Activated CD8-positive, alpha-beta T cell treated with anti-CD3 and anti-CD28 coated beads for 36 hours (primary cell): ENCODE measurements around the gene RNF220. TPM values are rescaled to one million over a fixed set of nuclear protein-coding genes. Genes with fewer than 3 reads are reported as not detected.

Experiments
- ATAC-seq: fragments of 200-7000 bp; cut with Tn5 transposase; one replicate; pipeline ENCODE4 v1.10.0; 2021; ENCODE audit warnings: mild to moderate bottlenecking, moderate library complexity
- CTCF ChIA-PET: fragments of 350-600 bp; sonication (Branson Sonifier 250); formaldehyde crosslinking; loops from one replicate; lab custom pipeline; 2021; ENCODE audit warnings: antibody characterized with exemption; lab: Charles Lee
- POLR2A ChIA-PET: fragments of 350-600 bp; sonication (Branson Sonifier 250); formaldehyde crosslinking; loops from one replicate; lab custom pipeline; 2021; ENCODE audit warnings: antibody characterized with exemption; lab: Charles Lee
- DNase-seq: peaks from one replicate; pipeline ENCODE4 v3.0.0-alpha.2; 2020
- H3K27ac Mint-ChIP-seq: one replicate; pipeline ENCODE4 v1.8.0; 2021; ENCODE audit warnings: mild to moderate bottlenecking, mixed read lengths
- H3K27me3 Mint-ChIP-seq: one replicate; pipeline ENCODE4 v1.8.0; 2021; ENCODE audit warnings: mixed read lengths
- H3K36me3 Mint-ChIP-seq: one replicate; pipeline ENCODE4 v1.8.0; 2021; ENCODE audit warnings: low read depth, mixed read lengths
- H3K4me1 Mint-ChIP-seq: one replicate; pipeline ENCODE4 v1.8.0; 2021; ENCODE audit warnings: low read depth, mixed read lengths
- H3K4me3 Mint-ChIP-seq: one replicate; pipeline ENCODE4 v1.8.0; 2021; ENCODE audit warnings: mild to moderate bottlenecking, moderate library complexity, mixed read lengths
- H3K9me3 Mint-ChIP-seq: one replicate; pipeline ENCODE4 v1.8.0; 2021; ENCODE audit warnings: mixed read lengths
- intact Hi-C: fragments of 100-400 bp; cut with micrococcal nuclease; formaldehyde crosslinking; loops from one replicate; pipeline ENCODE4 v1.10.0; 2022
- total RNA-seq, 2 experiments: library from RNA; stranded (reverse); gene quantifications; one replicate each; pipeline ENCODE4 v1.2.3, GENCODE V29; 2021
- TF ChIP-seq, protein P1 (sequence below): fragments of 200-600 bp; IDR thresholded peaks from one replicate; pipeline ENCODE4 v1.8.0; 2022; ENCODE audit warnings: antibody characterized with exemption, mild to moderate bottlenecking

Gene RNF220
- total RNA-seq, 2 experiments from 2014 or later, result 71.9 to 79.1 TPM

DNA sequence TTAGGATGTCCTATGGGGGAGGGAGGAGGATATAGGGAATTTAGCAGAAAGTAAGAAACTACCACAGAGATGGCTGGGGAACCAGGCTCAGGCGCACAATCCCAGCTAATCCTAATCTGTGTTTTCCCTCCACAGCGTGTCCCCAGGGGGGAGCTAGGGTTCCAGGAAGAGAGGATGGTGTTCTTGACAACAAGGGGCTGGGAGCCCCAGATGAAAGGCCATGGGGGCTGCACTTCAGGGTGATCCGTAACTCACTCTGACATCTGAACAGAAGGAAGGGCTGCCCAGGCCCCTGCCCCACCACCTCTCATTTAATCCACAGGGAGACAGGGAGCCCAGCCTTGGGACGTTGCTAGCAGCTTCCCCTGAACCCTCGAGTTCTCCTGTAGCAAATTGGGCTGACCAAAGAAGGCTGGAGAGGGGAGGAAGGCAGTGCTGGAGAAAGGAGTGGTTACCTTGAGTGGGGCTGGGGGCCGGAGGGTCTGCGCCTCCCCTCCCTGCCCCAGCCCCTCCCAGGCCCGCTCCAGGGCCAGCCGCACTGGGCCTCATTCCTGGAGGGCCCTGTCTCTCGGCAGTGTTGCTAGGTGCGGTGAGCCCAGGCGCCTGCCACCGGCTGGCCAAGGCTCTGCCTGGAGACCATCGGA lies 137.5 kb downstream of the RNF220 start:
- Mint-ChIP-seq H3K36me3 (no peaks in the 10 kb centered on the region), H3K27ac (no peak overlapping the region), H3K27me3 (peaks cover 8% of the 10 kb centered on the region), H3K4me1 (no peaks in the 10 kb centered on the region), H3K4me3 (no peak overlapping the region), H3K9me3 (no peaks in the 10 kb centered on the region)
- ChIA-PET CTCF (no interaction called here), POLR2A (interaction anchor here (1.6 kb wide), 1 partner anchor 10 kb away, joined by 6 read pairs; no protein-coding TSS in a partner anchor)
- intact Hi-C loops, result no loop called here
- no peak for DNase-seq
- TF ChIP-seq, protein P1, sequence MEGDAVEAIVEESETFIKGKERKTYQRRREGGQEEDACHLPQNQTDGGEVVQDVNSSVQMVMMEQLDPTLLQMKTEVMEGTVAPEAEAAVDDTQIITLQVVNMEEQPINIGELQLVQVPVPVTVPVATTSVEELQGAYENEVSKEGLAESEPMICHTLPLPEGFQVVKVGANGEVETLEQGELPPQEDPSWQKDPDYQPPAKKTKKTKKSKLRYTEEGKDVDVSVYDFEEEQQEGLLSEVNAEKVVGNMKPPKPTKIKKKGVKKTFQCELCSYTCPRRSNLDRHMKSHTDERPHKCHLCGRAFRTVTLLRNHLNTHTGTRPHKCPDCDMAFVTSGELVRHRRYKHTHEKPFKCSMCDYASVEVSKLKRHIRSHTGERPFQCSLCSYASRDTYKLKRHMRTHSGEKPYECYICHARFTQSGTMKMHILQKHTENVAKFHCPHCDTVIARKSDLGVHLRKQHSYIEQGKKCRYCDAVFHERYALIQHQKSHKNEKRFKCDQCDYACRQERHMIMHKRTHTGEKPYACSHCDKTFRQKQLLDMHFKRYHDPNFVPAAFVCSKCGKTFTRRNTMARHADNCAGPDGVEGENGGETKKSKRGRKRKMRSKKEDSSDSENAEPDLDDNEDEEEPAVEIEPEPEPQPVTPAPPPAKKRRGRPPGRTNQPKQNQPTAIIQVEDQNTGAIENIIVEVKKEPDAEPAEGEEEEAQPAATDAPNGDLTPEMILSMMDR, result no peak
- ATAC-seq, result no peak

DNA sequence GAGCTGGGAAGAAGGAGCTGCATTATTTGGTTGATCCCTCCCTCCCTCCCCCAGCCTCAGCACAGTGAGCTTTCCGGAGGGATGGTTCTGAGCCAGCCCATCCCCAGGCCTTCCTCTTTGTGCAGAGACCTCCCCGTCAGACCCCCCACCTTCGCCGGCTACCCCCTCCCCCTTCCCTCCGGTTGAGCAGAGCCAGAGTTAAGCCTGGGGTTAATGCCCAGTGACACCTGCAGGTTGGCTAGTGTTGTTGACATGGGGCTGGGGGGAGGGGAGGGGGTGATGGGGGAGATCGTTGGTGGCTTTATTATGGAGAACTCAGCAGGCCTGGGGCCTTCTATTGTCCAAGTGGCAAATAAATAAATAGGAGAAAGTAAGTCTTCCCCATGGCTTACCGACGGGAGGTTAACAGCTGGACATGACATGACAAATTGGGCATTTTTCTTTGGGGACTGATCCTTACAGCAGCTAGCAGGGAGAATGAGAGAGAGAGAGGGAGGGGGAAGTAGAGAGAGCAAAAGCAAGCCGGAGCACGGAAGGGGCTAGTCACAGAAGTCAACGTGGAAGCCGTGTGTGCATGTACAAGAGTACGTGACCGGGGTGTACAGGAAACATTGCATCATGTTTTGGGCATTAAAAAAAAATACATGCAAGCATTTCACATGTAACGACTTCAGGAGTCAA lies 138.1 kb downstream of the RNF220 start:
- DNase-seq (peak; percentile 9), ATAC-seq (no peak)
- H3K4me1 Mint-ChIP-seq, result no peaks in the 10 kb centered on the region
- H3K27ac Mint-ChIP-seq, result no peak overlapping the region
- H3K27me3 Mint-ChIP-seq, result peaks cover 8% of the 10 kb centered on the region
- POLR2A ChIA-PET, result interaction anchor here (1.6 kb wide), 1 partner anchor 11 kb away, joined by 6 read pairs; no protein-coding TSS in a partner anchor
- TF ChIP-seq, protein P1, result no peak
- H3K9me3 Mint-ChIP-seq, result no peaks in the 10 kb centered on the region
- no peaks in the 10 kb centered on the region for H3K36me3 Mint-ChIP-seq
- intact Hi-C loops, result no loop called here
- H3K4me3 Mint-ChIP-seq, result no peak overlapping the region
- CTCF ChIA-PET, result no interaction called here

DNA sequence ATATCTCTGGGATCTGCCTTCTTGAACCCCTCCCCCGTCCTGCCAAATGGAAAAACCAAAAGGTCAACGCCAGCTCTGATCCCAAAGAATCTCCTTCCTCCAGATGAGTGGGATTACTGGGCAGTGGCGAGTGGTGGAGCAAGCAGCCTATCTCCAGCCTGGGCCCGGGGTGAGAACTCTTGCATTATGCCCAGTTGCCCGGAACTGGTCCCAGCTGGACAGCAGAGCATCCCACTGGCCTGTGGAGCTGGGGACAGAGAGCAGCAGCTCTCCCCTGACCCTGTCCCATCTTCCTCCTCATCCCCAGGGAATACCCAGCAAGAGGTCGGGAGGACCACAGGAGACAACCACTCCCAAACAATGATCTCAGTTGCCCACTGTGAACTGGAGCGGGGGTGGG lies 138.7 kb downstream of the RNF220 start:
- Mint-ChIP-seq H3K27me3 (peaks cover 8% of the 10 kb centered on the region), H3K27ac (no peak overlapping the region), H3K4me3 (no peak overlapping the region), H3K9me3 (no peaks in the 10 kb centered on the region), H3K4me1 (no peaks in the 10 kb centered on the region), H3K36me3 (no peaks in the 10 kb centered on the region)
- TF ChIP-seq, protein P1, result no peak
- no peak for ATAC-seq
- no peak for DNase-seq
- intact Hi-C loops, result no loop called here
- ChIA-PET CTCF (no interaction called here), POLR2A (interaction anchor here (1.6 kb wide), 1 partner anchor 12 kb away, joined by 6 read pairs; no protein-coding TSS in a partner anchor)

DNA sequence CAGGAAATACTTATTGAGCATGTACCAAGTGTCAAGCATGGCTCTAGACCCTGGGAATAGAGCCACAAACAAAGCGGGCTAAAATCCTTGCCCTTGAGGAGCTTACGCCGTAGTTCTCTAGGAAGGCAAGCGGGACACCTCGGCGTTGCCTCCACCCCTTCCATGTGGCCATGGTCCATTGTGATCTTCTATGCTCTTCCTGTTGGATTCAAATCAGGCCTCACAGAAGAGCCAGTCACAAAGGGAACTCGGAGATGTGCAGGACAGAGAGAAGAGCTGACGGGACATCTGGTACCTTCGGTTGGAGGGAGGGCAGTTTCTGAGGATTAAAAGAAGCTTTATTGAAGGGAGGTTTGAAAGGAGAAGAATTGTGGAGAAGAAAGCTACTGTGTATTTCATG lies 139.9 kb downstream of the RNF220 start:
- intact Hi-C loops, result no loop called here
- POLR2A ChIA-PET, result no interaction called here
- TF ChIP-seq, protein P1, result no peak
- H3K27me3 Mint-ChIP-seq, result peaks cover 8% of the 10 kb centered on the region
- no peaks in the 10 kb centered on the region for H3K4me1 Mint-ChIP-seq
- no peak for DNase-seq
- H3K36me3 Mint-ChIP-seq, result no peaks in the 10 kb centered on the region
- no peak for ATAC-seq
- CTCF ChIA-PET, result interaction anchor here (0.8 kb wide), 1 partner anchor 9 kb away, joined by 3 read pairs; no protein-coding TSS in a partner anchor
- no peaks in the 10 kb centered on the region for H3K9me3 Mint-ChIP-seq
- no peak overlapping the region for H3K27ac Mint-ChIP-seq
- no peak overlapping the region for H3K4me3 Mint-ChIP-seq

DNA sequence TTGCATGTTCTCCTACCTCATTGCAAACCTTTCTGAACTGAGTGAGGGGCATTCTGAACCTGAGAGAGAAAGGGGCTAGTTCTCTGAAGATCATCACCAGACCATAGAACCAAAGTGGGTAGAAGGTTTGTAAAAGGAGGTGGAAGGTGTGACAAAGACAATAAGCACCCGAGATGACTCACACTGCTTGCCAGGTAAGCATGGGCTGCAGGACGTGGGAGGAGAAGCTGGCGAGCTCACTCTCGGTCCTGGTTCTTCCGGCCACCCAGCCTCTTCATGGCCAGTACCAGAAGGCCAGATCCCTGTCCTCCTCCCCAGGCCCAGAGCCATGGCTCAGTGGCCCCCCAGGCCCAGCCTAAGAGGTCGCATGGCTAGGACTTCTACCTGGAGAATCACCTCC lies 140.9 kb downstream of the RNF220 start:
- no peak overlapping the region for H3K27ac Mint-ChIP-seq
- intact Hi-C loops, result no loop called here
- CTCF ChIA-PET, result no interaction called here
- TF ChIP-seq, protein P1, result no peak
- no peak overlapping the region for H3K4me3 Mint-ChIP-seq
- H3K27me3 Mint-ChIP-seq, result peaks cover 7% of the 10 kb centered on the region
- no peaks in the 10 kb centered on the region for H3K36me3 Mint-ChIP-seq
- H3K4me1 Mint-ChIP-seq, result no peaks in the 10 kb centered on the region
- no peaks in the 10 kb centered on the region for H3K9me3 Mint-ChIP-seq
- POLR2A ChIA-PET, result interaction anchor here (0.9 kb wide), 1 partner anchor 11 kb away, joined by 4 read pairs; no protein-coding TSS in a partner anchor
- no peak for ATAC-seq
- no peak for DNase-seq
